Gastrocnemius medialis (tissue), 4 donors: ENCODE results near the gene PCSK1N. TPM values are rescaled to one million over a fixed set of nuclear protein-coding genes. Genes with fewer than 3 reads are reported as not detected.
"Not testable (repeated sequence)": the region's sequence is repeated elsewhere in the genome, so short reads cannot be mapped to it uniquely, and the experiment has no call there.

Experiments
- ATAC-seq, 2 donors: fragments of 150-250 bp; one replicate each; pipeline ENCODE4 v1.9.1; 2016
- DNase-seq, 2 donors: peaks; one replicate each; pipeline ENCODE4 v3.0.0-alpha.2; 2019
- H3K27ac ChIP-seq, 4 donors: fragments of 200-600 bp; sonication (generic); 1 replicate in 1 of 4; 2 replicates in 3 of 4; pipeline ENCODE4 v1.5.1; 2016 to 2018; ENCODE audit warnings: mild to moderate bottlenecking in 2 of 4, moderate library complexity in 1 of 4
- H3K27me3 ChIP-seq, 3 donors: fragments of 200-600 bp; sonication (generic) in 2 of 3; 1 replicate in 1 of 3; 2 replicates in 2 of 3; pipeline versions ENCODE4 v1.5.1 to v1.6.0; 2016 to 2019; ENCODE audit warnings: mild to moderate bottlenecking in 1 of 3, moderate library complexity in 1 of 3
- H3K36me3 ChIP-seq, 2 donors: fragments of 200-600 bp; sonication (generic) in 1 of 2; one replicate each; pipeline ENCODE4 v1.5.1; 2017 to 2018
- H3K4me1 ChIP-seq, 2 donors: fragments of 200-600 bp; sonication (generic) in 1 of 2; one replicate each; pipeline ENCODE4 v1.5.1; 2016 to 2017; ENCODE audit warnings: mild to moderate bottlenecking in 2 of 2
- H3K4me3 ChIP-seq, 4 donors: fragments of 200-600 bp; sonication (generic) in 3 of 4; 1 replicate in 1 of 4; 2 replicates in 3 of 4; pipeline ENCODE4 v1.5.1; 2016 to 2019; ENCODE audit warnings: mild to moderate bottlenecking in 2 of 4
- H3K9me3 ChIP-seq, 3 donors: fragments of 200-600 bp; sonication (generic) in 2 of 3; 1 replicate in 1 of 3; 2 replicates in 2 of 3; pipeline ENCODE4 v1.5.1; 2016 to 2019
- POLR2A ChIP-seq, 2 donors: fragments of 450-650 bp; IDR thresholded peaks; one replicate each; pipeline ENCODE4 v1.6.1; 2017; ENCODE audit warnings: antibody characterized with exemption in 2 of 2, mild to moderate bottlenecking in 2 of 2, moderate library complexity in 2 of 2
- in situ Hi-C, 4 donors: fragments of 200-750 bp; cut with MboI; loops; one replicate each; pipeline versions ENCODE4 v1.15.0 to v1.8.0; 2017; ENCODE audit warnings: low sequenced_read_pairs in 4 of 4
- intact Hi-C: fragments of 100-400 bp; cut with DNase I; formaldehyde crosslinking; loops from one replicate; pipeline ENCODE4 v1.15.1; 2023; ENCODE audit warnings: low total_unique reads
- total RNA-seq, 4 donors: library from RNA; depleted of rRNA; stranded (reverse); fragments of >200 nt; gene quantifications; one replicate each; pipeline versions ENCODE4 v1.1.0 to v1.2.3, GENCODE V29; 2016
- TF ChIP-seq, protein P1 (sequence below), 5 experiments: fragments of 450-650 bp in 3 of 5; fragments of 200-600 bp in 2 of 5; sonication (generic) in 2 of 5; IDR thresholded peaks in 4 of 5; conservative IDR thresholded peaks in 1 of 5; 1 replicate in 4 of 5; 2 replicates in 1 of 5; pipeline ENCODE4 v1.5.1; 2016 to 2019; ENCODE audit warnings: antibody characterized with exemption in 5 of 5, mild to moderate bottlenecking in 3 of 5, moderate library complexity in 3 of 5

PCSK1N gene
- total RNA-seq, 4 donors from 2014 or later, result not detected

DNA sequence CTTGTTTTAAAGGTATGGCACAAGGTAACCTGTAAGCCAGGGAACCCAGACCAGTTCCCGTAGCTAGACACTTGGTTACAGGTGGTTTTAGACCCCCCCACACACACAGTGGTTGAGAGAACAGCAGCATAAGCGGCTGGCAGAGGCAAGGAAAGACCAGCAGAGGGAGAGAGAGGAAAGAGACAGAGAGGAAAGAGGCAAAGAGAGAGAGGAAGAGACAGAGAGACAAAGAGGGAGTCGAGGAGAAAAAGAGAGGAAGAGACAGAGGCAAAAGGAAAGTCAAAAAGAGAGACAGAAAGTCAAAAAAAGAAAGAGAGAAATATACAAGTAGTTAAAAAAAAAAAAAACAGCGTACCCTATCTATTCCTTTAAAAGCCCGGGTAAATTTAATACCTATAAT is 19.5 kb upstream of the PCSK1N start:
- intact Hi-C loops, result no loop called here
- no peaks in the 10 kb centered on the region for H3K4me1 ChIP-seq
- H3K9me3 ChIP-seq, result no peaks in the 10 kb centered on the region
- H3K27ac ChIP-seq, result no peak overlapping the region
- ATAC-seq (no peak), DNase-seq (no peak)
- in situ Hi-C loops, result no loop called here
- peaks cover 0 to 5% (median 0%) of the 10 kb centered on the region in 3 donors for H3K27me3 ChIP-seq
- H3K4me3 ChIP-seq, result no peak overlapping the region
- no peaks in the 10 kb centered on the region for H3K36me3 ChIP-seq
- TF ChIP-seq, protein P1, sequence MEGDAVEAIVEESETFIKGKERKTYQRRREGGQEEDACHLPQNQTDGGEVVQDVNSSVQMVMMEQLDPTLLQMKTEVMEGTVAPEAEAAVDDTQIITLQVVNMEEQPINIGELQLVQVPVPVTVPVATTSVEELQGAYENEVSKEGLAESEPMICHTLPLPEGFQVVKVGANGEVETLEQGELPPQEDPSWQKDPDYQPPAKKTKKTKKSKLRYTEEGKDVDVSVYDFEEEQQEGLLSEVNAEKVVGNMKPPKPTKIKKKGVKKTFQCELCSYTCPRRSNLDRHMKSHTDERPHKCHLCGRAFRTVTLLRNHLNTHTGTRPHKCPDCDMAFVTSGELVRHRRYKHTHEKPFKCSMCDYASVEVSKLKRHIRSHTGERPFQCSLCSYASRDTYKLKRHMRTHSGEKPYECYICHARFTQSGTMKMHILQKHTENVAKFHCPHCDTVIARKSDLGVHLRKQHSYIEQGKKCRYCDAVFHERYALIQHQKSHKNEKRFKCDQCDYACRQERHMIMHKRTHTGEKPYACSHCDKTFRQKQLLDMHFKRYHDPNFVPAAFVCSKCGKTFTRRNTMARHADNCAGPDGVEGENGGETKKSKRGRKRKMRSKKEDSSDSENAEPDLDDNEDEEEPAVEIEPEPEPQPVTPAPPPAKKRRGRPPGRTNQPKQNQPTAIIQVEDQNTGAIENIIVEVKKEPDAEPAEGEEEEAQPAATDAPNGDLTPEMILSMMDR (IDR thresholded peaks at IDR 0.05 in 4 of 5, conservative IDR thresholded peaks at IDR 0.05 in 1 of 5), result no peak
- TF ChIP-seq POLR2A (IDR thresholded peaks at IDR 0.05), result no peak

DNA sequence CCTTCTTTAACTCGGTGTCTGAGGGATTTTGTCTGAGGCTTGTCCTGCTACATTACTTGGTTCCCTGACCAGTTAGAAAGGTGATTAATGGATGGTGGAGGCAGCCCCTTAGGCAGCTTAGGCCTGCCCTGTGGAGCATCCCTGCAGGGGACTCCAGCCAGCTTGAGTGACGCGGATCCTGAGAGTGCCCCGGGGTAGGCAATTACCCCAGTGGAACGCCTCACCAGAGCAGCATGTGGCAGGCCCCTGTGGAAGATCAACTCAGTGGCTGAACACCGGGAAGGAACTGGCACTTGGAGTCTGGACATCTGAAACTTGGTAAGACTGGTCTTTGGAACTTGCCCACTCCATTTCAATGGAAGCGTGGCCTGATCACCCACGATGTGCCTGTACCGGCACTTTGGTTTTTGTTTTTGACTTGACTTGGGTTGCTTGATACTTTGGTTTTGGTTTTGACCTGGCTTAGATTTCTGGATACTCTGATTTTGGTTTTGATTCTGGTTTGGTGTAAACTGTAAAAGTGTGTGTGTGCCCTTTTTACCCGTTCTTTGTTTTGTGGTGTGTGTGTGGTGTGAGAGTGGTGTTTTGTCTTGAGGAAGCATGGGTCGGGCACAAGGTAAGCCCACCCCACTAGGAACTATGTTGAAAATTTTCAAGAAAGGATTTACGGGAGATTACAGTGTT is 18.9 kb upstream of the PCSK1N start:
- DNase-seq, H3K4me1 ChIP-seq, H3K4me3 ChIP-seq, H3K27ac ChIP-seq, ATAC-seq, intact Hi-C loops, in situ Hi-C loops, H3K27me3 ChIP-seq, H3K36me3 ChIP-seq, H3K9me3 ChIP-seq: not testable (repeated sequence)

DNA sequence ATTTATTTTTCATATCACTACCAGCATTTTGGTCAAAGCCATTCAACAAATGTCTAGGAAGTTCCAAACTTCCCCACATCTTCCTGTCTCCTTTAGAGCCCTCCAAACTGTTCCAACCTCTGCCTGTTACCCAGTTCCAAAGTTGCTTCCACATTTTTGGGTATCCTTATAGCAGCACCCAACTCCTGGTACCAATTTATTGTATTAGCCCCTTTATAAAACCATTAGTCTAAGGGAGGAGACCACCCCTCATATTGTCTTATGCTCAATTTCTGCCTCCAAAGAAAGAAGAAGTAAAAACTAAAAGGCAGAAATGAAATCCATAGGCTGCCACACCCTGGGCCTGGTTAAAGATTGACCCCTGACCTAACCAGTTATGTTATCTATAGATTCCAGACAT is 18.1 kb upstream of the PCSK1N start:
- DNase-seq, H3K4me3 ChIP-seq, H3K36me3 ChIP-seq, H3K4me1 ChIP-seq, H3K9me3 ChIP-seq, ATAC-seq, in situ Hi-C loops, intact Hi-C loops, H3K27ac ChIP-seq, H3K27me3 ChIP-seq: not testable (repeated sequence)

DNA sequence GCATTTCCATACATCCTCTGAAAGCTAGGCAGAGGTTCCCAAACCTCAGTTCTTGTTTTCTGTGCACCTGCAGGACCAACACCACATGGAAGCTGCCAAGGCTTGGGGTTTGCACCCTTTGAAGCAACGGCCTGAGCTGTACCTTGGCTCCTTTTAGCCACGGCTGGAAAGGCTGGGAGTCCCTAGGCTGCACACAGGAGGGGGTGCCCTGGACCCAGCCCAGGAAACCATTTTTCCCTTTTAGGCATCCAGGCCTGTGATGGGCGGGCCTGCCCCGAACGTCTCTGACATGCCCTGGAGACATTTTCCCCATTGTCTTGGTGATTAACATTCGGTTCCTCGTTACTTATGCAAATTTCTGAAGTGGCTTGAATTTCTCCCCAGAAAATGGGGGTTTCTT is 17.4 kb upstream of the PCSK1N start:
- intact Hi-C loops, result no loop called here
- Histone ChIP-seq H3K36me3 (no peaks in the 10 kb centered on the region), H3K4me1 (no peaks in the 10 kb centered on the region), H3K27ac (no peak overlapping the region), H3K27me3 (peaks cover 0 to 10% (median 6%) of the 10 kb centered on the region in 3 donors), H3K4me3 (no peak overlapping the region), H3K9me3 (no peaks in the 10 kb centered on the region)
- in situ Hi-C loops, result no loop called here
- no peak for TF ChIP-seq POLR2A (IDR thresholded peaks at IDR 0.05)
- TF ChIP-seq, protein P1 (IDR thresholded peaks at IDR 0.05 in 4 of 5, conservative IDR thresholded peaks at IDR 0.05 in 1 of 5), result no peak
- DNase-seq, result no peak
- no peak for ATAC-seq

DNA sequence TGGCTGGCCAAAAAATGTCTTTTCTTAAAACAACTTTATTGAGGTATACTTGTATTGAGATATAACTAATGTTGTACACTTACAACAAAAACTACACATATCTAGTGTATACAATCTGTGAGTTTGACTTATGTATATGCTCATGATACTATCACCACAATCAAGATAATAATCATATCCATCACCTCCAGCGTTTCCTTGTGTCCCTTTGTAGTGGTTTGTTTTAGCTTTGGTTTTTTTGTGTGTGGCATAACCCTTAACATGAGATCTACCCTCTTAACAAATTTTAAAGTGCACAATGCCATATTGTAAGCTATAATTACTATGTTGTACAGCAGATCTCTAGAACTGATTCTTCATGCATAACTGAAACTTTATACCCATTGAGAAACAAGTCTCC is 13.4 kb upstream of the PCSK1N start:
- Histone ChIP-seq H3K4me1 (no peaks in the 10 kb centered on the region), H3K4me3 (no peak overlapping the region), H3K27ac (no peak overlapping the region), H3K36me3 (no peaks in the 10 kb centered on the region), H3K27me3 (peaks cover 0 to 10% (median 6%) of the 10 kb centered on the region in 3 donors), H3K9me3 (no peaks in the 10 kb centered on the region)
- in situ Hi-C loops (no loop called here), intact Hi-C loops (no loop called here)
- no peak for TF ChIP-seq POLR2A (IDR thresholded peaks at IDR 0.05)
- TF ChIP-seq, protein P1 (IDR thresholded peaks at IDR 0.05 in 4 of 5, conservative IDR thresholded peaks at IDR 0.05 in 1 of 5), result no peak
- DNase-seq (no peak), ATAC-seq (no peak)

DNA sequence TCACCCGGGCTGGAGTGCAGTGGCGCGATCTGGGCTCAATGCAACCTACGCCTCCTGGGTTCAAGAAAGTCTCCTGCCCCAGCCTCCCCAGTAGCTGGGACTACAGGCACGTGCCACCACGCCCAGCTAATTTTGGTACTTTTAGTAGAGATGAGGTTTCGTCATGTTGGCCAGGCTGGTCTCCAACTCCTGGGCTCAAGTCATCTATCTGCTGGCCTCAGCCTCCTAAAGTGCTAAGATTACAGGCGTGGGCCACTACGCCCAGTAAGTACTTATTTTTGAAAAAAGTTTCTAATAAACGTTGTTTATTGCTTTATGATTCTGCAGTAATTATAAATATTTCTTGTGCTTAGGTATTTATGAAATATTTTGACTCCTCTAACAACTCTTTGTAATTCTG is 4.3 kb upstream of the PCSK1N start:
- H3K4me3 ChIP-seq, result no peak overlapping the region
- TF ChIP-seq POLR2A (IDR thresholded peaks at IDR 0.05), result no peak
- TF ChIP-seq, protein P1 (IDR thresholded peaks at IDR 0.05 in 4 of 5, conservative IDR thresholded peaks at IDR 0.05 in 1 of 5), result no peak
- ATAC-seq (no peak), DNase-seq (no peak)
- intact Hi-C loops, result no loop called here
- no peak overlapping the region for H3K27ac ChIP-seq
- no peaks in the 10 kb centered on the region for H3K9me3 ChIP-seq
- peaks cover 0 to 8% (median 0%) of the 10 kb centered on the region in 3 donors for H3K27me3 ChIP-seq
- in situ Hi-C loops, result no loop called here
- H3K36me3 ChIP-seq, result no peaks in the 10 kb centered on the region
- H3K4me1 ChIP-seq, result no peaks in the 10 kb centered on the region
